ENCODE measurements around the gene CYP1A2. TPM values are rescaled to one million over a fixed set of nuclear protein-coding genes. Genes with fewer than 3 reads are reported as not detected.

CYP1A2 gene
- total RNA-seq, 2 experiments from 2014 or later, result not detected

DNA sequence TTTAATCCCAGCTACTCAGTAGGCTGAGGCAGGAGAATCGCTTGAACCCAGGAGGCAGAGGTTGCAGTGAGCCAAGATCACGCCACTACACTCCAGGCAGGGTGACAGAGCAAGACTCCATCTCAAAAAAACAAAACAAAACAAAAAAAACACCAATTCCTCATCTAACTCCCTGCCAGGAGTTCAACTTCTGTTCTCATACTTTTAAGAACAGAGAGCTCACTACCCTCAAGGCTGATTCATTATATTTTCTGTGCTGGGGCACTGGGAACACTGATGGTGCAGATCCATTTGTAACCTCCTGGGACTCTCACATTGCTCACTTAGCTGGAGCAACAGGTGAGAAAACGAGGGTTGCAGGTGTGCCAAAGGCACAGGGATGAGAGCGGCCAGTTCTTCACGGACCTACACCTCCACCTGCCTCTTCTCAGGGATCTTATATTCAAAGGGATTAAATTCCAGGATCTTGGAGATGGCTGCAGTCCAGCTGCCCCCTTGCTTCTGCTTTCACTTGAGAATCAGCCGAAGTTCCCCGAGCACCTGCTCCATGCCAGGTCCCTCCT is 20.9 kb downstream of the CYP1A2 start:
- Mint-ChIP-seq H3K27ac (no peak overlapping the region), H3K4me1 (ENCODE audit: low read depth) (peaks cover 29% of the 10 kb centered on the region), H3K27me3 (ENCODE audit: low read depth) (no peaks in the 10 kb centered on the region), H3K4me3 (no peak overlapping the region), H3K9me3 (no peaks in the 10 kb centered on the region), H3K36me3 (ENCODE audit: low read depth) (no peaks in the 10 kb centered on the region)
- CTCF ChIA-PET, result interaction anchor here (0.6 to 26.8 kb wide), 36 partner anchors 10 to 895 kb away, joined by 3 to 1193 read pairs (median 4); partner anchors contain the start of genes CLK3, CSK, CYP1A1 and RPP25
- intact Hi-C loops (cut with micrococcal nuclease), result loop anchor here (1.0 to 2.0 kb wide), 3 partner anchors 73 to 395 kb away; partner anchors contain the start of gene ULK3
- DNase-seq, result no peak

DNA sequence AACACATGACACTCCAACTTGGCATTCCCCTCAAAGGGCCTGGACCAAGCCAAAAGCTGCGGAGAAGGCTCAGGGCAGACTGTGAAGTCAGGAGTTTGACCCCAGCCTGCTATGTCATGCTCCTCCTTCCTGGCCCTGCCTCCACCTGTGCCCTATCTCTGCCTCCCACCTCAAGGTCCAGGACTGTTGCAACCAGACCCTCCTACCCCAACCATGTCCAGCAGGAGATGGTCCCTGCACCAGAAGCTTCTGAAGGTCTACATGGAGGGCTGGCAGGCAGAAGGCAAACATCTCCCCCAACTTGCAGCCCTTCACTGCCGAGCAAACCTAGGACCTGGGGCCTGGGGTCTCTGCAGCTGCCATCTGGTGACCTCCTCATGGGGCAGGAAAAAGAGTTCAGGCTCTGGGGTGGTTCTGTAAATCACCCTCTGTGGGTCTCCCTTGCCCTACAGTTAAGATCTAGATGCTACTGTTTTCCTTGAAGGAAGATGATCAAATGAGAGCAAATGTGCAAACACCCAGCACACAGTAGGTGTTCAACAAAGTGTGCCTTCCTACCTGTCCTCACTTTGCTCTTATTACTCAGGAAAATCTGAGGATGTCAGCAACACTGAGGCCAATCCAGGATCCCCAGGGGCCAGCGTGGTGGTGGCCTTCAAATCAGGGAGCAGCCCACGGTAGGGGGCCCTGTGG is 21.7 kb downstream of the CYP1A2 start:
- intact Hi-C loops (cut with micrococcal nuclease), result loop anchor here (2.0 kb wide), 1 partner anchor 72 kb away; the partner anchor contains the start of gene ULK3
- CTCF ChIA-PET, result interaction anchor here (0.5 to 26.8 kb wide), 41 partner anchors 9 to 458 kb away, joined by 3 to 1193 read pairs (median 4); partner anchors contain the start of genes CLK3, CSK, CYP1A1 and FAM219B
- DNase-seq, result no peak
- no peak overlapping the region for H3K27ac Mint-ChIP-seq
- H3K36me3 Mint-ChIP-seq (ENCODE audit: low read depth), result no peaks in the 10 kb centered on the region
- H3K4me3 Mint-ChIP-seq, result no peak overlapping the region
- H3K27me3 Mint-ChIP-seq (ENCODE audit: low read depth), result no peaks in the 10 kb centered on the region
- H3K9me3 Mint-ChIP-seq, result no peaks in the 10 kb centered on the region
- H3K4me1 Mint-ChIP-seq (ENCODE audit: low read depth), result peaks cover 34% of the 10 kb centered on the region

DNA sequence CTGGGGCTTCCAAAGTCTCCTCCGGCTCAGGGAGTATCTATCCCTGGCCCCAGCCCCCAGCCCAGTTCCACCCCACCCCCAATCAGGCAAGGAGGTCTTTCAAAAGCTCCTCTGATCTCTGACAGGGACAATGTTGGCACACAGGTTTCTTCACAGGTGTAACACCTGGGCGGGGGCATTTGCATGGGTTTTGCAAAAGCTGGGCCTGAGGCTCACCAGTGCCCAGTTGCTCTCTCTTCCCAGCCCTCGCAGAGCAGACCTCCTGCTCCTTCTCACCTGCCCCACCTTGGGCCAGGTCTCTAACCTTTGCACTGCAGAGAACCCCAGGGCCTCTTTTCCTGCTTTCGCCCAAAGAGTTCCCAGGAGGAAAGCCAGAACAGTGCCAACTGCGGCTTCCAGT is 24.7 kb downstream of the CYP1A2 start:
- Mint-ChIP-seq H3K4me3 (no peak overlapping the region), H3K36me3 (ENCODE audit: low read depth) (peaks cover 4% of the 10 kb centered on the region), H3K9me3 (no peaks in the 10 kb centered on the region), H3K27me3 (ENCODE audit: low read depth) (no peaks in the 10 kb centered on the region), H3K27ac (peak overlapping the region; percentile 86), H3K4me1 (ENCODE audit: low read depth) (peaks cover 64% of the 10 kb centered on the region)
- no peak for DNase-seq
- intact Hi-C loops (cut with micrococcal nuclease), result no loop called here
- CTCF ChIA-PET, result interaction anchor here (0.7 to 26.8 kb wide), 8 partner anchors 18 to 189 kb away, joined by 3 to 1193 read pairs (median 8); partner anchors contain the start of genes CSK and ULK3

DNA sequence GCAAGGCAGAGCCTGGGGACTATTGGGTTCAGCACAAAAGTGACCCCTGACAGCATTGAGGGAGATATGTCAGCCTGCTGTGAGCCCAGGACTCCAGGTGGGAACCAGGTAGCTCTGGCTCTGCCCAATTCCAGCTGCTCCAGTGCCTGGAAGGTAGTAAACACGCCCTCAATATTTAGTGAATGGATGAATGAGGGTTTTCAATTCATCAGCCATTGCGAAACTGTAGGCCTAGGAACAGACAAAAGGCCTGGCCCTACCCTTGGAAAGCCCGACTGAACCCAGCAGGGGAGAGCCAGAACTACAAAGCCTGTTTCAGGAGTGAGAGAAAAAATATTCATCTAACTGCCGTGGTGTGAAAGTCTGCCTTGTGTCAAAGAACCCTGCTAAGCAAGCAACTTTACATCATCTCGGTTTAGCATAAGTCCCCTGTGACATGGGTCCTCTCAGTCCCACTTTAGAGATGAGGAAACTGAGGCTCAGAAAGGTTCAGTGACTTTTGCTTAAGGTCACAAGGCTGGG is 25.1 kb downstream of the CYP1A2 start:
- H3K36me3 Mint-ChIP-seq (ENCODE audit: low read depth), result peaks cover 4% of the 10 kb centered on the region
- CTCF ChIA-PET, result interaction anchor here (0.7 to 26.8 kb wide), 7 partner anchors 18 to 138 kb away, joined by 3 to 1193 read pairs (median 13); partner anchors contain the start of genes CSK and ULK3
- H3K27me3 Mint-ChIP-seq (ENCODE audit: low read depth), result no peaks in the 10 kb centered on the region
- H3K4me3 Mint-ChIP-seq, result no peak overlapping the region
- H3K27ac Mint-ChIP-seq, result peak overlapping the region; percentile 86
- intact Hi-C loops (cut with micrococcal nuclease), result no loop called here
- no peaks in the 10 kb centered on the region for H3K9me3 Mint-ChIP-seq
- H3K4me1 Mint-ChIP-seq (ENCODE audit: low read depth), result peaks cover 66% of the 10 kb centered on the region
- peak; percentile 62 for DNase-seq

DNA sequence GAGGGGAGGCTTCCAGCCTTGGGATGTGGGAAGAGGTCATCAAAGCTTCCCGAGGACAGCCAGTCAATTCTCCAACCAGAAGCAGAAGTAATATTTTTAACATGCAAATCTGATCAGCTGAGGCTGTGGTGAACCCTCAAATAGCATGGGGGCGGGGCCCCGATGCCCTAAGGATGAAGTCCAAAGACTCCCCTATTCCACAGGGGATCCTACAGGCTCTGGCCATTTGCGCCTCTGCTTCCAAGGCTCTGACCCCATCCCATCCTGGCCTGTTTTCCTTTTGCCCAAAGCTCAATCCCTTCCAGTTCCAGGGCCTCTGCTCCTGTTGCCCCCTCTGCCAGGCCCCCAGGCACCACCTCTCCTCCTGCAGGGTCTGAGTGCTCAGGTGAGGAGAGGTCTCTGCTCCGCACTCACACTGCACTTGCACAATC is 26.5 kb downstream of the CYP1A2 start:
- intact Hi-C loops (cut with micrococcal nuclease), result no loop called here
- Mint-ChIP-seq H3K9me3 (no peaks in the 10 kb centered on the region), H3K27me3 (ENCODE audit: low read depth) (no peaks in the 10 kb centered on the region), H3K4me3 (no peak overlapping the region), H3K4me1 (ENCODE audit: low read depth) (peaks cover 79% of the 10 kb centered on the region), H3K36me3 (ENCODE audit: low read depth) (peaks cover 5% of the 10 kb centered on the region), H3K27ac (peak overlapping the region; percentile 96)
- CTCF ChIA-PET, result interaction anchor here (1.3 to 26.8 kb wide), 2 partner anchors 12 to 16 kb away, joined by 3 to 1193 read pairs; partner anchors contain the start of gene CSK
- no peak for DNase-seq

DNA sequence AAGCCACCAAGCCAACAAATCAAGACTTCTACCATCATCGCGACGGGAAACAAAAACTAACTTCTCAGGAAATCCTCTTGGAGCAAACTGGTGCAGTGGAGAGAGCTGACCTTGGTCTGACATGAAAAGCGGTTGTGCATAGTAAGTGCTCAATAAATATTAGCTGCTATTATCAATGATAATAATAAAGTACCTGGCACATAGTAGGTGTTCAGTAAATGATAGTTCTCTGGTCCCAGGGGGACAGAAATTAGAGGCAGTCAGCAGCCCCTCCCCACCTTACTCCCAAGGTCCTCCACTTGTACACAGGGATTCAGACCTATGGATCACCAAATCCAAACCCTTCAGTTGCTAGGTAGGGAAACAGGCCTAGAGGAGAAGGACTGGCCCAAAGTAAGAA is 27.2 kb downstream of the CYP1A2 start:
- CTCF ChIA-PET, result interaction anchor here (1.3 to 26.8 kb wide), 2 partner anchors 13 to 16 kb away, joined by 3 to 1193 read pairs; partner anchors contain the start of gene CSK
- DNase-seq, result no peak
- peaks cover 9% of the 10 kb centered on the region for H3K36me3 Mint-ChIP-seq (ENCODE audit: low read depth)
- peak overlapping the region; percentile 5 for H3K4me3 Mint-ChIP-seq
- H3K27me3 Mint-ChIP-seq (ENCODE audit: low read depth), result no peaks in the 10 kb centered on the region
- H3K27ac Mint-ChIP-seq, result peak overlapping the region; percentile 96
- H3K9me3 Mint-ChIP-seq, result no peaks in the 10 kb centered on the region
- intact Hi-C loops (cut with micrococcal nuclease), result loop anchor here (2.0 kb wide), 2 partner anchors 163 to 393 kb away; partner anchors contain the start of gene COX5A
- peaks cover 82% of the 10 kb centered on the region for H3K4me1 Mint-ChIP-seq (ENCODE audit: low read depth)

DNA sequence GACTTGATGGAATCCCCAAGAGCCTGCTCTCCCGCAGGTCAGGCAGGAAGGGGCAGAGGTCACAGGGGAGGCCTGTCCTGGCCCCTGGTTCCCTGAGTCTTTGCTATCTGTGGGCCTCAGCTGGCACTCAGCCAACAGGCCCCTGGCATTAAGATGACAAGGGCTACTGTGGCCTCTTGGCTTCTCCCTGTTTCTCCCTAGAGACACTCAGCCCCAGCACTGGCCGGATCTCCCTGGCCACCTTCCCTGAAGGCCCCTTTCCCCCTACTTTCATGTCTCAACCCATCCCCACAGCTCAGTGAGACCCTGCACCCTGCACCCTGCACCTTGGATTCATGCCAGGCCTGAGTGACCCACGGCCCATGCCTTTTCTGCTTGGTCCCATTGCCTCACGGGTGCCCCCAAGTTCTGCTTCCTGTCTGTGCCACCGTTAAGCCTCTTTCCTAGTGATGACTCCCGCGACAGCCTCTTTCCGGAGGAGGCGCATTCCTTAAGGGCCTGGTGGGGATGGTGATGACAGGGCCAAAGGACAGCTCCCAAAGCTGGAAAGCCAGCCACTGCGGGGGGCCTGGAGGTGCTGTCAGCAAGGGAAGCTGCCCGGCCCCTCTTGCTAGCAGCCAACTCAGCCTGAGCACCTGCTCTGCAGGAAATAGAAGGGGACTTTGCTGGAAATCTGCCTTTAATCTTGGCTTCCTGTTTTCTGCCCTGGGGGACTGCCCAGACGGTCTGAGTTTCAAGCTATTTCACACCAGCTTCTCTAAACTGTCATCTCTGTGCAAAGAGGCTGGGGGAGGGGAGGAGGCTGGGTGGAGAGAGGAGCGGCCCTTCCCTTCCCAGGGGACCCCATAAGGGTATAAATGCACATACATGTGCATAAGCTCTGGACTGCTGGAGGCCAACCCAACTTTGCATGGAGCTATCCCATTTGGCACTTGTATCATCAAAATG is 28.4 kb downstream of the CYP1A2 start:
- DNase-seq, result peak; percentile 90
- CTCF ChIA-PET, result interaction anchor here (0.6 to 29.5 kb wide), 11 partner anchors 1 to 231 kb away, joined by 3 to 1193 read pairs (median 6); partner anchors contain the start of gene CSK
- Mint-ChIP-seq H3K4me1 (ENCODE audit: low read depth) (peaks cover 75% of the 10 kb centered on the region), H3K27ac (peak overlapping the region; percentile 96), H3K36me3 (ENCODE audit: low read depth) (peaks cover 12% of the 10 kb centered on the region), H3K27me3 (ENCODE audit: low read depth) (no peaks in the 10 kb centered on the region), H3K9me3 (no peaks in the 10 kb centered on the region), H3K4me3 (peak overlapping the region; percentile 90)
- intact Hi-C loops (cut with micrococcal nuclease), result loop anchor here (1.0 to 2.0 kb wide), 3 partner anchors 11 to 394 kb away; partner anchors contain the start of gene COX5A

DNA sequence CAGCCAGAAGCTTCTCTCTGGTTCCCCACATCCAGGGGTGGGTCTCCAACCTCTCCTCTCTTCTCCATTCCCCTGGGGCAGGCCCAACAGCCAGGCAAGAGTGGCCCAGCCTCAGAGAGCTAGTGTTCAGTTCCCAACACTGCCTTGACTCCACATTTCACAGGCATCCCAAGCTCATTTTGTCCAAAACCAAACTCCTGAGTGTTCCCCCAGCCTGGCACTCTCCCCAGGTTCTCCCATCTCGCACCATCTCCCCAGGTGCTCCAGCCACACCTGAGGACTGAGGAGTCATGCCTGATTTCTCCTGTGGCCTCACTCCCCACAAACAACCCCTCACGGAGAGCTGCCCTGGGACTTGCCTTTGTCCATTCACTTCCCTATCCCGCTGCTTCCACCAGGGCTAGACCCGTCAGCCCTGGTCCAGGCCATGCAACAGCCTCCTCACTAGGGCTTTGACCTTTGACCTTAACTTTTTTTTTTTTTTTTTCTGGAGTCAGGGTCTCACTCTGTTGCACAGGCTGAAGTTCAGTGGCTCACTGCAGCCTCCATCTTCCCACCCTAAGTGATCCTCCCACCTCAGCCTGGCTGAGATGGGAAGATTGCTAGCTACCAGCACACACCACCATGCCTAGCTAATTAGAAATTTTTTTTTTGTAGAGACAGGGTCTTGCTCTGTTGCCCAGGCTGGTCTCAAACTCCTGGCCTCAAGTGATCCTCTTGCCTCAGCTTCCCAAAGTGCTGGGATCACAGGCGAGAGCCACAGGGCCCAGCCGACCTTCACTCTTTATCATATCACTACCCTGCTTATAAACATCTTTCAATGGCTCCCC is 29.3 kb downstream of the CYP1A2 start:
- H3K36me3 Mint-ChIP-seq (ENCODE audit: low read depth), result peaks cover 17% of the 10 kb centered on the region
- no peaks in the 10 kb centered on the region for H3K9me3 Mint-ChIP-seq
- peak overlapping the region; percentile 90 for H3K4me3 Mint-ChIP-seq
- intact Hi-C loops (cut with micrococcal nuclease), result loop anchor here (1.0 to 2.0 kb wide), 3 partner anchors 10 to 395 kb away; partner anchors contain the start of gene COX5A
- CTCF ChIA-PET, result interaction anchor here (0.7 to 29.5 kb wide), 11 partner anchors 1 to 161 kb away, joined by 3 to 1193 read pairs (median 6); partner anchors contain the start of gene CSK
- peak overlapping the region; percentile 96 for H3K27ac Mint-ChIP-seq
- no peaks in the 10 kb centered on the region for H3K27me3 Mint-ChIP-seq (ENCODE audit: low read depth)
- H3K4me1 Mint-ChIP-seq (ENCODE audit: low read depth), result peaks cover 72% of the 10 kb centered on the region
- DNase-seq, result peak; percentile 19

DNA sequence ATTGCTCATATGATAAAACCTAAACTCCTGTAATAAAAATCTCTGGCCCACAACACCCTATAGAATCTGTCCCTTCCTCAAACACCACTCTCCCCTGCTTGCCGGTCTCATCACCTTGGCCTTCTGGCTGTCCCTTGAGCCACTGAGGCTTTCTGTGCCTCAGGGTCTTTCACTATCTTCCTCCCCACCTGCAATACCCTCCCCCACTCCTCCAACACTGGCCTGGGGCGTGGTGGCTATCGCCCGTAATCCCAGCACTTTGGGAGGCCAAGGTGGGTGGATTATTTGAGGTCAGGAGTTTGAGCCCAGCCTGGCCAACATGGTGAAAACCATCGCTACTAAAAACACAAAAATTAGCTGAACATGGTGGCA is 29.9 kb downstream of the CYP1A2 start:
- H3K4me3 Mint-ChIP-seq, result no peak overlapping the region
- no peaks in the 10 kb centered on the region for H3K27me3 Mint-ChIP-seq (ENCODE audit: low read depth)
- intact Hi-C loops (cut with micrococcal nuclease), result no loop called here

DNA sequence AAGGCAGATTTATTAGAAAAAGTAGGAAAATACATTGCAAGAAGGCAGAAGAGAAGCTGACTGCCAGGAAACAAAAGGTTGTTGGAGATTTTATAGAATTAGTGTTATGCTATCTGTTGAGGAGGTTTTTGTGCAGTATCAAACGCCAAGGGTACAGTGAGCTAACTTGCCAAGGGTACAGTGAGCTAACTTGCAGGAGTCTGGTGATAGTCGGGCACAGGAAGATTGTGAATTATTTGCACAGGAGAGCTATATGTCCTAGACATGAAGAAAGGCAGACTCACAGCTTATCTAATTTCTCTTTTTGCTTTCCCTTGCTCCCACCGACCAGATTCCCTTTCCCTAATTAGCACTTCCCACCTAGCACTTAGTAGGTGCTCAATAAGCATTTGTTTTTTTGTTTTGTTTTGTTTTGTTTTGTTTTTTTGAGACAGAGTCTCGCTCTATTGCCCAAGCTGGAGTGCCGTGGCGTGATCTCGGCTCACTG is 30.6 kb downstream of the CYP1A2 start:
- H3K4me1 Mint-ChIP-seq (ENCODE audit: low read depth), result peaks cover 63% of the 10 kb centered on the region
- H3K27me3 Mint-ChIP-seq (ENCODE audit: low read depth), result no peaks in the 10 kb centered on the region
- intact Hi-C loops (cut with micrococcal nuclease), result no loop called here
- no peak for DNase-seq
- no peaks in the 10 kb centered on the region for H3K9me3 Mint-ChIP-seq
- CTCF ChIA-PET, result interaction anchor here (0.6 to 29.5 kb wide), 11 partner anchors 1 to 233 kb away, joined by 3 to 1193 read pairs (median 5); partner anchors contain the start of gene CSK
- peak overlapping the region; percentile 96 for H3K27ac Mint-ChIP-seq
- peak overlapping the region; percentile 84 for H3K4me3 Mint-ChIP-seq
- H3K36me3 Mint-ChIP-seq (ENCODE audit: low read depth), result peaks cover 28% of the 10 kb centered on the region

More for the DNA sequence above, 29.9 kb downstream of the CYP1A2 start:
- Mint-ChIP-seq H3K27ac (peak overlapping the region; percentile 96), H3K4me1 (ENCODE audit: low read depth) (peaks cover 69% of the 10 kb centered on the region), H3K36me3 (ENCODE audit: low read depth) (peaks cover 23% of the 10 kb centered on the region), H3K9me3 (no peaks in the 10 kb centered on the region)
- CTCF ChIA-PET, result interaction anchor here (0.7 to 29.5 kb wide), 11 partner anchors 0 to 172 kb away, joined by 3 to 1193 read pairs (median 5); partner anchors contain the start of gene CSK
- DNase-seq, result no peak

Data from activated naive CD4-positive, alpha-beta T cell treated with anti-CD3 and anti-CD28 coated beads for 36 hours (primary cell).